ENCODE data around the gene PIGL. TPM values are rescaled to one million over a fixed set of nuclear protein-coding genes. Genes with fewer than 3 reads are reported as not detected.
A peak's percentile ranks its signal among the peaks of the same experiment; 100 is the strongest.

PIGL gene
- total RNA-seq, 1 experiment from 2014 or later = 44.1 TPM

- peaks cover 12% of the 10 kb centered on the region for H3K4me1 Mint-ChIP-seq
- no peak for TF ChIP-seq NFE2L1 (CRISPR knock-in tag; IDR thresholded peaks at IDR 0.05)
- no peak for TF ChIP-seq HMGA2 (CRISPR knock-in tag; IDR thresholded peaks at IDR 0.05)
- TF ChIP-seq RORB (CRISPR knock-in tag; IDR thresholded peaks at IDR 0.05) = no peak
- TF ChIP-seq, protein P1, sequence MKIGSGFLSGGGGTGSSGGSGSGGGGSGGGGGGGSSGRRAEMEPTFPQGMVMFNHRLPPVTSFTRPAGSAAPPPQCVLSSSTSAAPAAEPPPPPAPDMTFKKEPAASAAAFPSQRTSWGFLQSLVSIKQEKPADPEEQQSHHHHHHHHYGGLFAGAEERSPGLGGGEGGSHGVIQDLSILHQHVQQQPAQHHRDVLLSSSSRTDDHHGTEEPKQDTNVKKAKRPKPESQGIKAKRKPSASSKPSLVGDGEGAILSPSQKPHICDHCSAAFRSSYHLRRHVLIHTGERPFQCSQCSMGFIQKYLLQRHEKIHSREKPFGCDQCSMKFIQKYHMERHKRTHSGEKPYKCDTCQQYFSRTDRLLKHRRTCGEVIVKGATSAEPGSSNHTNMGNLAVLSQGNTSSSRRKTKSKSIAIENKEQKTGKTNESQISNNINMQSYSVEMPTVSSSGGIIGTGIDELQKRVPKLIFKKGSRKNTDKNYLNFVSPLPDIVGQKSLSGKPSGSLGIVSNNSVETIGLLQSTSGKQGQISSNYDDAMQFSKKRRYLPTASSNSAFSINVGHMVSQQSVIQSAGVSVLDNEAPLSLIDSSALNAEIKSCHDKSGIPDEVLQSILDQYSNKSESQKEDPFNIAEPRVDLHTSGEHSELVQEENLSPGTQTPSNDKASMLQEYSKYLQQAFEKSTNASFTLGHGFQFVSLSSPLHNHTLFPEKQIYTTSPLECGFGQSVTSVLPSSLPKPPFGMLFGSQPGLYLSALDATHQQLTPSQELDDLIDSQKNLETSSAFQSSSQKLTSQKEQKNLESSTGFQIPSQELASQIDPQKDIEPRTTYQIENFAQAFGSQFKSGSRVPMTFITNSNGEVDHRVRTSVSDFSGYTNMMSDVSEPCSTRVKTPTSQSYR (CRISPR knock-in tag; IDR thresholded peaks at IDR 0.05) = no peak
- TF ChIP-seq, protein P2, sequence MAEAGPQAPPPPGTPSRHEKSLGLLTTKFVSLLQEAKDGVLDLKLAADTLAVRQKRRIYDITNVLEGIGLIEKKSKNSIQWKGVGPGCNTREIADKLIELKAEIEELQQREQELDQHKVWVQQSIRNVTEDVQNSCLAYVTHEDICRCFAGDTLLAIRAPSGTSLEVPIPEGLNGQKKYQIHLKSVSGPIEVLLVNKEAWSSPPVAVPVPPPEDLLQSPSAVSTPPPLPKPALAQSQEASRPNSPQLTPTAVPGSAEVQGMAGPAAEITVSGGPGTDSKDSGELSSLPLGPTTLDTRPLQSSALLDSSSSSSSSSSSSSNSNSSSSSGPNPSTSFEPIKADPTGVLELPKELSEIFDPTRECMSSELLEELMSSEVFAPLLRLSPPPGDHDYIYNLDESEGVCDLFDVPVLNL (CRISPR knock-in tag; IDR thresholded peaks at IDR 0.05; ENCODE audit: borderline replicate concordance, low read depth) = no peak
- TF ChIP-seq FOXP1 (CRISPR knock-in tag; IDR thresholded peaks at IDR 0.05; ENCODE audit: borderline replicate concordance) = no peak
- TF ChIP-seq, protein P3, sequence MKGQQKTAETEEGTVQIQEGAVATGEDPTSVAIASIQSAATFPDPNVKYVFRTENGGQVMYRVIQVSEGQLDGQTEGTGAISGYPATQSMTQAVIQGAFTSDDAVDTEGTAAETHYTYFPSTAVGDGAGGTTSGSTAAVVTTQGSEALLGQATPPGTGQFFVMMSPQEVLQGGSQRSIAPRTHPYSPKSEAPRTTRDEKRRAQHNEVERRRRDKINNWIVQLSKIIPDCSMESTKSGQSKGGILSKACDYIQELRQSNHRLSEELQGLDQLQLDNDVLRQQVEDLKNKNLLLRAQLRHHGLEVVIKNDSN (CRISPR knock-in tag; IDR thresholded peaks at IDR 0.05) = no peak
- no peak for TF ChIP-seq SMAD4 (CRISPR knock-in tag; IDR thresholded peaks at IDR 0.05)
- no peak for TF ChIP-seq TEAD1 (CRISPR knock-in tag; IDR thresholded peaks at IDR 0.05)
- POLR2A ChIA-PET = no interaction called here
- peaks cover 4% of the 10 kb centered on the region for H3K36me3 Mint-ChIP-seq
- CTCF ChIA-PET = no interaction called here
- ATAC-seq = no peak
- 0 out of 2 replicates have a peak, but pooled peaks cover 3% of the 10 kb centered on the region for H3K9me3 Mint-ChIP-seq
- no peak for DNase-seq (ENCODE audit: low spot score)
- H3K27ac Mint-ChIP-seq = no peak overlapping the region
- no peaks in the 10 kb centered on the region for H3K27me3 Mint-ChIP-seq (ENCODE audit: low read depth)
- no peak overlapping the region for H3K4me3 Mint-ChIP-seq
Measured at GRCh38 chr17:16247586-16247984, 30.6 kb downstream of the PIGL start.

DNA sequence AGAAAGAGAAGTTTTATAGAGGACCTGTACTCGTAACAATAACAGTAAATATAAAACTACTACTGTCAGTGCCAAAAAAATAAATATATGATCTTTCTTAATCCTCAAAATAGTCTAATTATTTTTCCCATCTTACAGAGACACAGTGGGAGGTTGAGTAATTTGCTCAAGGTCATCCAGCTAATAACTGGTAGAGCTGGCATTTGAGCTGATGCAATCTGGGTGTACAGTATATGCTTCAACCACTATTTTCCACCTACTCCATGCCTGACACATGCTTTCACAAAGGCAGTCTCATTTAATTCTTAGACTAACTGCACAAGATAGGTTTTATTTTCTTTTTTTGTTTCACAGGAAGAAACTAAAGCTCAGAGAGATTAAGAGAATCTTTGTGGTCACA is 33.6 kb downstream of the PIGL start:
- Mint-ChIP-seq H3K36me3 (peaks cover 7% of the 10 kb centered on the region), H3K27me3 (ENCODE audit: low read depth) (no peaks in the 10 kb centered on the region), H3K4me3 (no peak overlapping the region), H3K27ac (0 out of 2 replicates have a peak overlapping the region, but pooled peaks have one; percentile 13), H3K9me3 (0 out of 2 replicates have a peak, but pooled peaks cover 3% of the 10 kb centered on the region), H3K4me1 (peaks cover 10% of the 10 kb centered on the region)
- POLR2A ChIA-PET = interaction anchor here (0.5 kb wide), 1 partner anchor 70 kb away, joined by 5 read pairs; no protein-coding TSS in a partner anchor
- CTCF ChIA-PET = interaction anchor here (1.2 kb wide), 1 partner anchor 35 kb away, joined by 4 read pairs; no protein-coding TSS in a partner anchor
- DNase-seq (ENCODE audit: low spot score) (no peak), ATAC-seq (no peak)
- TF ChIP-seq, protein P4, sequence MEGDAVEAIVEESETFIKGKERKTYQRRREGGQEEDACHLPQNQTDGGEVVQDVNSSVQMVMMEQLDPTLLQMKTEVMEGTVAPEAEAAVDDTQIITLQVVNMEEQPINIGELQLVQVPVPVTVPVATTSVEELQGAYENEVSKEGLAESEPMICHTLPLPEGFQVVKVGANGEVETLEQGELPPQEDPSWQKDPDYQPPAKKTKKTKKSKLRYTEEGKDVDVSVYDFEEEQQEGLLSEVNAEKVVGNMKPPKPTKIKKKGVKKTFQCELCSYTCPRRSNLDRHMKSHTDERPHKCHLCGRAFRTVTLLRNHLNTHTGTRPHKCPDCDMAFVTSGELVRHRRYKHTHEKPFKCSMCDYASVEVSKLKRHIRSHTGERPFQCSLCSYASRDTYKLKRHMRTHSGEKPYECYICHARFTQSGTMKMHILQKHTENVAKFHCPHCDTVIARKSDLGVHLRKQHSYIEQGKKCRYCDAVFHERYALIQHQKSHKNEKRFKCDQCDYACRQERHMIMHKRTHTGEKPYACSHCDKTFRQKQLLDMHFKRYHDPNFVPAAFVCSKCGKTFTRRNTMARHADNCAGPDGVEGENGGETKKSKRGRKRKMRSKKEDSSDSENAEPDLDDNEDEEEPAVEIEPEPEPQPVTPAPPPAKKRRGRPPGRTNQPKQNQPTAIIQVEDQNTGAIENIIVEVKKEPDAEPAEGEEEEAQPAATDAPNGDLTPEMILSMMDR (IDR thresholded peaks at IDR 0.05) = no peak
- peak; percentile 99 for TF ChIP-seq GABPB1 (CRISPR knock-in tag; IDR thresholded peaks at IDR 0.05)

DNA sequence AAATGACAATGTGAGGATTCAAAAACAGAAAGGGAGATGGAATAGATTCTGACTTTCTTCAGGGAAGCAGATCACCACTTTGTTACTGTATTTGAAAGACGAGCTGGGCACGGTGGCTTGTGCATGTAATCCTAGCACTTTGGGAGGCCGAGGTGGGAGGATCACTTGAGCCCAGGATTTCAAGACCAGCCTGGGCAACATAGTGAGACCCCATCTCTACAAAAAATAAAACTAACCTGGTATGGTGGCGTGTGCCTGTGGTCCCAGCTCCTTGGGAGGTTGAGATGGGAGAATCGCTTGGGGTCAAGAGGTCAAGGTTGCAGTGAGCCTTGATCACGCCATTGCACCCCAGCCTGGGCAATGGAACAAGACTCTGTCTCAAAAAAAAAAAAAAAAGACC is 34.0 kb downstream of the PIGL start:
- no peak for DNase-seq (ENCODE audit: low spot score)
- ChIA-PET POLR2A (no interaction called here), CTCF (interaction anchor here (0.5 to 1.2 kb wide), 3 partner anchors 14 to 68 kb away, joined by 3 to 5 read pairs (median 4); no protein-coding TSS in a partner anchor)
- Mint-ChIP-seq H3K9me3 (0 out of 2 replicates have a peak, but pooled peaks cover 3% of the 10 kb centered on the region), H3K4me3 (no peak overlapping the region), H3K27me3 (ENCODE audit: low read depth) (no peaks in the 10 kb centered on the region), H3K36me3 (peaks cover 7% of the 10 kb centered on the region), H3K4me1 (peaks cover 13% of the 10 kb centered on the region), H3K27ac (0 out of 2 replicates have a peak overlapping the region, but pooled peaks have one; percentile 13)
- ATAC-seq = no peak
- TF ChIP-seq ZNF121 (CRISPR knock-in tag; IDR thresholded peaks at IDR 0.05) (peak; percentile 86), KAT7 (CRISPR knock-in tag; IDR thresholded peaks at IDR 0.05; ENCODE audit: borderline replicate concordance) (no peak)

Measured in WTC11 (cell line).